Lower leg skin (tissue), 4 donors: ENCODE results near the gene CHML. TPM values are rescaled to one million over a fixed set of nuclear protein-coding genes. Genes with fewer than 3 reads are reported as not detected.

Experiments
- DNase-seq, 2 donors: peaks; one replicate each; pipeline ENCODE4 v3.0.0-alpha.2; 2019; ENCODE audit warnings: low spot score in 2 of 2
- H3K4me3 ChIP-seq: fragments of 200-600 bp; sonication (generic); 2 replicates; pipeline ENCODE4 v1.5.1; 2017; ENCODE audit warnings: mild to moderate bottlenecking, low read depth; ENCODE audit not compliant: poor library complexity, severe bottlenecking
- POLR2A ChIP-seq, 2 donors: fragments of 450-650 bp; IDR thresholded peaks; one replicate each; pipeline ENCODE4 v1.6.1; 2016 to 2017; ENCODE audit warnings: antibody characterized with exemption in 2 of 2, mild to moderate bottlenecking in 1 of 2, moderate library complexity in 1 of 2
- WGBS, 2 donors: methylation state at CpG; one replicate each; pipeline ENCODE4 v1.1.5; 2018; 5-methylcytosine and 5-hydroxymethylcytosine counted together
- intact Hi-C: fragments of 100-400 bp; cut with DNase I; formaldehyde crosslinking; loops from one replicate; pipeline ENCODE4 v1.15.0; 2023; ENCODE audit warnings: low total_unique reads
- total RNA-seq, 4 donors: library from RNA; depleted of rRNA; stranded (reverse); fragments of >200 nt; gene quantifications; one replicate each; pipeline ENCODE4 v1.1.0, GENCODE V29; 2016
- TF ChIP-seq, protein P1 (sequence below), 3 donors: fragments of 450-650 bp; IDR thresholded peaks; one replicate each; pipeline ENCODE4 v1.5.1; 2016; ENCODE audit warnings: antibody characterized with exemption in 3 of 3, mild to moderate bottlenecking in 3 of 3, moderate library complexity in 2 of 3

CHML gene
- total RNA-seq, 4 donors from 2014 or later = 7.5 to 10.6 (median 7.9) TPM

DNA sequence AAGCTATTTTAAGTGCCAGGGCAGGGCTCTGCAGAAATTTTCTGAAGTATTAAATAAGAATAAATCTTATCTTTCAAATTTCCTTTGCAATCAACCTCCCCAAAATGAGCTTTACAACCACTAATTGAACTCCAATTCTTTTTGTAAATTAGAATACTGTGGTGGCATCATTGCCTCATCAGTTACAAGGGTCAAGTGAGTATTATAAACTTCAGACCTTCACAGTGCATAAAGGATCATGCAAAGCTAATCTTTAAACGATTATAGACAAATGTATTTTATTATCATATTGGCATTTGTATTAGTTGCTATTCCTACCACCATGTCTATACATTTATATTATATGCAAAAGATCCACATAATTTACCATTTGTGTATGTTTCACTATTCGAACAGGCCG is 7.2 kb downstream of the CHML start:
- TF ChIP-seq, protein P1, sequence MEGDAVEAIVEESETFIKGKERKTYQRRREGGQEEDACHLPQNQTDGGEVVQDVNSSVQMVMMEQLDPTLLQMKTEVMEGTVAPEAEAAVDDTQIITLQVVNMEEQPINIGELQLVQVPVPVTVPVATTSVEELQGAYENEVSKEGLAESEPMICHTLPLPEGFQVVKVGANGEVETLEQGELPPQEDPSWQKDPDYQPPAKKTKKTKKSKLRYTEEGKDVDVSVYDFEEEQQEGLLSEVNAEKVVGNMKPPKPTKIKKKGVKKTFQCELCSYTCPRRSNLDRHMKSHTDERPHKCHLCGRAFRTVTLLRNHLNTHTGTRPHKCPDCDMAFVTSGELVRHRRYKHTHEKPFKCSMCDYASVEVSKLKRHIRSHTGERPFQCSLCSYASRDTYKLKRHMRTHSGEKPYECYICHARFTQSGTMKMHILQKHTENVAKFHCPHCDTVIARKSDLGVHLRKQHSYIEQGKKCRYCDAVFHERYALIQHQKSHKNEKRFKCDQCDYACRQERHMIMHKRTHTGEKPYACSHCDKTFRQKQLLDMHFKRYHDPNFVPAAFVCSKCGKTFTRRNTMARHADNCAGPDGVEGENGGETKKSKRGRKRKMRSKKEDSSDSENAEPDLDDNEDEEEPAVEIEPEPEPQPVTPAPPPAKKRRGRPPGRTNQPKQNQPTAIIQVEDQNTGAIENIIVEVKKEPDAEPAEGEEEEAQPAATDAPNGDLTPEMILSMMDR (IDR thresholded peaks at IDR 0.05) = no peak
- no peak for TF ChIP-seq POLR2A (IDR thresholded peaks at IDR 0.05)
- H3K4me3 ChIP-seq = no peak overlapping the region
- no peak for DNase-seq
- 92 to 94% methylated on average over 3 of the region's 3 CpGs for WGBS, 2 donors
- intact Hi-C loops = no loop called here

- 86 to 87% methylated on average over 5 of the region's 5 CpGs for WGBS, 2 donors
Observed at GRCh38 chr1:241631674-241632073, 8.5 kb downstream of the CHML start.

GRCh38 chr1:241630899-241631298 is 9.3 kb downstream of the CHML start:
- WGBS, 2 donors = 96 to 99% methylated on average over 2 of the region's 2 CpGs
- H3K4me3 ChIP-seq = no peak overlapping the region
- intact Hi-C loops = no loop called here
- no peak for DNase-seq
- no peak for TF ChIP-seq POLR2A (IDR thresholded peaks at IDR 0.05)
- TF ChIP-seq, protein P1 (IDR thresholded peaks at IDR 0.05) = no peak

More at GRCh38 chr1:241631674-241632073, 8.5 kb downstream of the CHML start:
- TF ChIP-seq, protein P1 (IDR thresholded peaks at IDR 0.05) = no peak
- no peak for TF ChIP-seq POLR2A (IDR thresholded peaks at IDR 0.05)
- H3K4me3 ChIP-seq = no peak overlapping the region
- intact Hi-C loops = no loop called here
- no peak for DNase-seq

- intact Hi-C loops = no loop called here
- TF ChIP-seq, protein P1 (IDR thresholded peaks at IDR 0.05) = no peak
- no peak for TF ChIP-seq POLR2A (IDR thresholded peaks at IDR 0.05)
- DNase-seq = no peak
- H3K4me3 ChIP-seq = no peak overlapping the region
- WGBS, 2 donors = 89% methylated on average over 1 of the region's 1 CpG
Observed at GRCh38 chr1:241630476-241630875, 9.7 kb downstream of the CHML start.

DNA sequence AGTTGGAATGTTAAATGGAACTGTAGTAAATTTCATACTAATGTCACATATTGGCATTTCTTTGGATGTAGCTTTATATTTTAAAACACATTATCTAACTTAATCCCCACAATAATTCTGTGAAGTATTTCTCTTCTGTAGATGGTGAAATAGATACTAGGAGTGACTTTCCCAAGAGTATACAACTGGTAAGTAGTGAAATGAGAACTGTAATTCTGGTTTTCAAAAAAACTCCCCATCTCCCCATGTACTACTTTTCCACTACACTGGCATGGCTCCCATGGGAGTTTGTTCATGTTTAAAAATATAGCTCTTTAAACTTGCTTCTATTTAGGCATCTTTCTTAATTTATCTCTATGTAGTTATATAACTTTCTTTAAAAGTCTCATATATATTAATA is 10.2 kb downstream of the CHML start:
- DNase-seq = no peak

More for the DNA sequence above, 10.2 kb downstream of the CHML start:
- H3K4me3 ChIP-seq = no peak overlapping the region
- intact Hi-C loops = no loop called here
- TF ChIP-seq POLR2A (IDR thresholded peaks at IDR 0.05) = no peak
- TF ChIP-seq, protein P1 (IDR thresholded peaks at IDR 0.05) = no peak
